ENCODE data around the gene KCNJ5.

Gene KCNJ5

DNA sequence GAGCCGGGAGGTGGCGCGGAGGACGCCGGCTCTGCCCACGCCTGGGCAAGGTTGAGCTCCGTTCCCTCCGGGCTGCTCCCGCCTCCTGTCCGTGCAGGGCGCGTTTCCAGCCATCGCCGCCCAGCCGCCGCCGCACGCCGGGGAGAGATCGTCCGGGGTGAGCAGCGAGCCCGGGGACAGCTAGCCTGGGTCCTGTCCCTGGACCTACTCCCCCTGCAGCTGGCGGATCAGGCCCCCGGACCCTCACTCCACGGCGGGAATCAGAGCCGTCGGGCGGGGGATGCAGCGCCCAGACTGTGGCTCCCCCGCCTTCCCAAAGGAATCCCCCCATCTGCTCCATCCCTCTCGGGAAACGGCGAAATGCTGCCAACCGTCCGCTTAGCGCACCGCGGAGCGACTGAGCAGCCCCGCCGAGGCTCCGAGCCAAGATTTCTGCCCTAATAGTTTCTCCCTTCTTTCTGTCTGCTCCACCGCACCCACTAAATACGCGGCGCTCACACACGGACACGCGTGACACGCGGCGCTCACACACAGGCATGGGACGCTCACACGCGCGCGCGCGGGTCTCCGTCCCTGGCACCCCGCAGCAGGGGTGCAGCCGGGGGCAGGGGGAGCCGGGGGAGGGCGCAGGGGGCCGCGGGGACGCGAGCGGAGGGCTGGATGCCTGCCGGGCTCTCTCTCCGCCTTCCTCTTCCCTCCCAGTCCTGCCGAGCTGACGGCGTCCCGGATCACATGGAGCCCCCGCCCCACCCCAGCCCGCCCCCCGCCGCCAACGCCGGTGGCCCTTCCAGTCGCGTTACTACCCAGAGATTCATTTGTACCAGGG is at the start of gene KCNJ5:
KCNJ5 (plus strand) TSS at position 814 of the 826 bp plus-strand sequence. CDS start 19,918 bp downstream, outside the sequence.
- no peak for DNase-seq

- no peak for DNase-seq
Observed at GRCh38 chr11:128841461-128842072, 49.6 kb upstream of the KCNJ5 start.

DNA sequence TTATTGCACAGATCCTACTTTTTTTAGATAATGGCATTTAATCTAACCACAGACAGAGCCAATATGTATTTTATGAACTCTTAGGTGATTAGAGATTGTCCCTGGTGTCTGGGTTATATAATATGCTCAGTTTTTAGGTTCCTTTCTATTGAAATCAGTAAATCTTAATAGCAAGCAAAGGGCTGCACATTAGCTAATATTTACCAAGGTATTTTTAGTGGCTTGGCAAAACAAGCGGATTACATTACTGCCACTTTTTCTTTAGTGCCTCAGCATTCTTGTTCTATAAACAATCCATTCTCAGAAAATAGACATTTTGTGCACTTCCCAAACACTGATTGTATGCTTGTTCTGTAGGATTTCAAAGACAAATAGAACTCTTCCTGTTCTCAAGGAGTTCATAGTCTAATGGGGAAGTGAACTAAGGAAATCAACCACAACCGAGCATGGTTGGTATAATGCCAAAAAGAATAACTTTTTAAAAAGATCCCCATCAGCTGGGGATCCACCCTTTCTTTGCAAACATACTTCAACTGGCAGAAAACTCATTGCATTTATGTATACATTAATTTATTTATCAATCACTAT is 47.9 kb upstream of the KCNJ5 start:
- DNase-seq, result no peak

- no peak for DNase-seq
Observed at GRCh38 chr11:128845334-128845780, 45.8 kb upstream of the KCNJ5 start.

- DNase-seq, result no peak
Observed at GRCh38 chr11:128846985-128847384, 44.2 kb upstream of the KCNJ5 start.

- no peak for DNase-seq
Observed at GRCh38 chr11:128848815-128849455, 42.2 kb upstream of the KCNJ5 start.

- no peak for DNase-seq
Observed at GRCh38 chr11:128852327-128853023, 38.7 kb upstream of the KCNJ5 start.

DNA sequence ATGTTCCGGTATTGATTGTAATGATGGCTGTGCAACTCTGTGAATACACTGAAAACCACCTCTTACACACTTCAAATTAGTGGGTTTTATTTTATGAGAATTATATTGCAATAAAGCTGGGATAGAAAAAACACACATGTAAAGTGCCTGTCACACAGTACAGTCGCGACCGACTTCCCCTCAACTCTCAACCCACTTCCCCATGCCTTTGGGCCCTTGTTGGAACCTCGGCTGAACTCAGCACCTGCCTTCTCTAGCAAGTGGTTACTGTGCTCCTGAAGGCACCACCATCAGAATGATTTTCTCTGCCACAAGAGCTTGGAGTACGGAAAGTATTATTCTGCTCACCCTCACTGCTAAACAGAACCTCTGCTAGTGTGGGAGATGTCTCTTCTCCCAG is 37.6 kb upstream of the KCNJ5 start:
- DNase-seq, result no peak

GRCh38 chr11:128854841-128855240 is 36.3 kb upstream of the KCNJ5 start:
- no peak for DNase-seq

DNA sequence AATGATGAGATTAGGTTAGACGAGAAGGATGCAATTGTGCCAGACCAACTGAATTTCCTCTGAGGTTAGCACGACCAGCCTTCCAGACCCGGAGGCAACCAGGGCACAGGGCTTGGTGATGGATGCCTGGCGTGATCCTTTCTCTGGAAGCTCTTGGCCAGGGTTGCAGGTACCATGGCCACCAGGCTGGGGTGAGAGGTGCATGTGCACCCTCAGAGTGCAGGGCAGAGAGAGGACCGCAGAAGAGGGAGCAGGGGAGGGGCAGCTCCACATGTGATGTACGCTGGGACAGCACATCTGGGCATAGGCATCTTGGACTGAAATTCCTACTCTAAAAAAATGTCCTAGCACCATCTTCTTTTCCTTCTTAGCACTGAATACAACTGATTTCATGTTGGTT is 34.9 kb upstream of the KCNJ5 start:
- no peak for DNase-seq

DNA sequence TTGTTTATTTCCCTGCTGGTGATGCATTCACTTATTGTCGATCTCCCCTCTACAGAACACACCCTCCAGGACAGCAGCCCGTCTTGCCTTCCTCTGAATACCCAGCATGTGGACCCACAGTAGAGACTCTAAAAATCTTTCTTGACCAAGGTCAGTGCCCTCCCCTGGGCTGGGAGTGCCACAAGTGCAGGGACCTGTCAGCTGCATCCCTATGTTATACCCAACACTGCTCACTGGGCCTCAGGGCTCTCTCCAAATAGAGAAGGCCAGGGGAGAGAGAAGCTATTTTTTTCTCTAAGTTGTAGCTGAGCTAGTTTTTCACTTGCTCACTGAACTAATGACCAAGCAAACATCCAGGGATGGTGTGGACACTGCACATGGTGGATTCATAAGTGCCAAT is 33.8 kb upstream of the KCNJ5 start:
- DNase-seq, result no peak

DNA sequence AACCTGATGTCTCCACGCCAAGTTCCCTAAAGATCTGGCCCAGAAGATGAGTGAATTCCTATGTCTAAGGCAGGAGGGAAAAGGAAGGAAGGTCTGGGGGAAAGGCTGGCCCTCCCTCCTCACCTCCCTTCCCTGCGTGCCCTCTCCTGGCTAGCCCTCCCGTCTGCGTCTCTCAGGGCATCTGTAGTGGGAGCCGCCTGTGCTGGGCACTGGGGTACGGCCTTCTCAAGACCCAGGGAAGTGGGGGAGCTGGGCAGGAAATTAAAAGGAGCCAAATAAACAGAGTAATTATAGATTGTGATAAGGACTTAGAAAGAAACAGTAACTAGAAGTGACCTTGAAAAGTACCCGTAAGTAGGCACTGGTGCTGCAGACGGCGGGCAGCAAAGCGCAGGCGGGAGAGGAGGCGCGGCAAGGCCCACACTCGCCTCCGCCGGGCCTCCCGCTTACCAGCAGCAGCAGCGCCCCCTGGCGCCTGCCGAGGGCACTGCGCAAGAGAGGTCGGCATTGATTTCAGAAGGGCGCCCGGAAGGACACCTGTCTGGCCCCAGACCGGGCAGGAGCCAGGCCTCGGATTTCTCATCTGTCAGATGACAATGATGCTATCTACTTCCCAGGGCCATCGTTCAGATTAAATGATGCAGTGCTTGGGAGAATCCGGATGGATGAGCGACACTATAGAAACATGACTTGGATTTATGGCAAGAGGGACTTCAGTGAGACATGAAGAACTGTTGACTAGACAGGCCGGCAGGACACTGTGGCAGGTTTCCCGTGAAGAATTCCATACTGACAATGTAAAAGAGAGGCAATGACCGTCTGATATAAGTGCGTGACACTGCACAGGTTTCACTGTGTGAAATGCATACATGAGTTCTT is 31.4 kb upstream of the KCNJ5 start:
- no peak for DNase-seq

DNA sequence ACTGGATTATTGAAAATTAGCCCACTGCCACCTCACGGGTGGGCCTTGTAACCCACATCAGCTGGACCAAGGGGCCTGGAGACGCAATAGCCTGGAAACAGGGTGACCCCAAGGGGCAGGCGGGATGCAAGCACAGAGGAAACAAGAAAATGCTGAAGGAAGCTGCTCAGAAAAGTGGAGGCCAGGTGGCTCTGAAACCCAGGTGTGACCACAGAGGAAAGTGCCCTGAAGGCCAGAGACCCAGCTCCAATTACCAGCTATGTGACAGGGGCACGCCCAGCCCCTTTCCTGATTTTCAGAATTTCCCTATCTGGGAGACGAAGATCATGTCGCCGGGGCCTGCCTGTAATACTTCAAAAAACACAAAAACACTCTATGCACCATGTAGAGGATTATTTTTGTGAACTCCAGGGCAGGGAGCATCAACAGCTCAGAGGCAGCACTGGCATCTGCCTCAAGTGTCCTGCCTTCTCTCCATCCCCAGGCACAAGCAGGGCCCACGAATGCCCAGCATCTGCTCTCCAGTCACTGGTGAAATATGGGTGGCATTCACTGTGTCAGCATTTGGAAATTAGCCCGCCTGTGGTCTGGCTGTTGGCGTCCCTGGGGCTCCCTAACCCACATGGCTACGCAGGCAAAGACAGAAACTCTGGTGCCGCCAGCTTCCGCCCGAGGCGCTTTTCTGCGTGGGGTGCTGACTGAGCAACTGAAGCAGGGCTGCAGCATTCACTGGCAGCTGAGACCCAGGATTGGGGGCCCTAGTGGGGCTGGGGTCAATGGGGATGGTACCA is 30.4 kb upstream of the KCNJ5 start:
- DNase-seq, result no peak

- no peak for DNase-seq
Observed at GRCh38 chr11:128862406-128862805, 28.8 kb upstream of the KCNJ5 start.

- no peak for DNase-seq
Observed at GRCh38 chr11:128862908-128863660, 28.1 kb upstream of the KCNJ5 start.

DNA sequence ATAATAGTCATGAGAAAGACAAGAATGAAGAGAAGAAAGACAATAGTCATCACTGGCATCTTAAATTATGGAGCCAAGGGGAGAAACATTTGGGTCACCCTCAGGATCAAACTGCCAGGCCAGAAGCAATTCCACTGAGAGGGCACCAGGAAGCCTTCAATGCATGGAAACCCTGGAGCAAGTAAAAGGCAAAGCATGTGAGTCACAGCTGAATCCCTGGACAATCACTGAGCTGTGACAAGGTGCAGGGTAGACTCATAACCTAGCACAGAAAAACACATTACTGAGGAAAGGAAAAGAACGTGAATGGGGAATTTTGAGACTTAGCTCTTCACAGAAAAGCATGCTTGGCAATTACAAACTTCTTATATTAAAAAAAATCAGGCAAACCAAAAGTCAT is 25.7 kb upstream of the KCNJ5 start:
- DNase-seq, result no peak

- no peak for DNase-seq
Observed at GRCh38 chr11:128867277-128867676, 23.9 kb upstream of the KCNJ5 start, which contains the start of gene KCNJ1. KCNJ1 (minus strand) TSS chr11:128867296; CDS start chr11:128840243, 27,053 bp downstream.

DNA sequence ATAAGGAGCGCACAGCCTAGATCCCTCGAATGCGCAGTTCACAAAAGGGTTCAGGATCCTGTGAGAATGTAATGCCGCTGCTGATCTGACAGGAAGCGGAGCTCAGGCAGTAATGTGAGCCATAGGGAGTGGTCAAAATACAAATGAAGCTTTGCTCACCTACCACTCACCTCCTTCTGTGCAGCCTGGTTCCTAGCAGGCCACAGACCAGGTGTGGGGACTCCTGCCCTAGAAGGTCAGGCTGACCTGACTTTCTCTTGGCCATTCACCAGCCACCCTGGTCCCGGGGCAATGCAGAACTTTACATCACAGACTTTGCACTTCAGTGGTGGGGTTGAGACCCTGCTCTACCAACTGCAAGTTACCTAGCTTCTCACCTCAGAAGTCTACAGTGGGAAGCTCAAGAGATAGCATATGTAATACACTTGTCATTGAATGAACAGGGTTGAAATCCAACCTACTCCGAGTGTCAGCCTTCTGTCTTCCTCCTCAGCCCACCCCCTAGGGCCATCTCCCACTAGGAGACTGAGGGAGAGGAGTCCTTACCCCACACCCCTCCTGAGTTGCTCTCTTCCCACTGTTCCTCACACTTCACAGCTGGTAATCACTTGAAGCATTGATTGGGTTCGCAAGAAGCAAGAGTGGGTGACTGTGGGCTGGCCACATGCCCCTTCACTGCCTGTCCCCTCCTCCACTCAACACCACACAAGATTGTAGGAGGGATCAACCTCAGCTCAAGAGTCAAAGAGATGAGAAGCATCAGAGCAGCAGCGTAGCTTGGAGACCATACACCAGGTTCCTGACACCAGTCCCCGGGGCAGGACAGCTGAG is 22.1 kb upstream of the KCNJ5 start:
- no peak for DNase-seq

DNA sequence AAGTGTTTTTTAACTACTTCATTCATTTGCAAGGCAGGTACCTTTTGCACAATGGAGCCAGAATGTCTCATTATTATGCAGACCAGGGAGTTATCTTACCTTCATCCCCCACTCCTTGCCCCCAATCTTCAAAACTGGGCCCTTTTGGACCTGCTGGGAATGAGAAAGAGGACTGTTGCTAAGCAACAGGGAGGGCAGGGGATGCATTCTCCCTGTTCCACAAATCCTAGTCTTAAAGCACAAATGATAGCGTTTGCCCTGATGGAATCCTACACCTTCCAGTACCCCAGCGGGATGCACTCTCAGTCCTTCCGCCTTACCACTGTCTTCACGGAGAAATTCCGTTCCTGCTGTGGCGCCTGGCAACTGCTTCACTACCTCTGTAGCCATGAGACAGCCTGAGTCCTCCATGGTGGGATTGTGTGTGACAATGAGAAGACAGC is 20.0 kb upstream of the KCNJ5 start:
- DNase-seq, result no peak
